Measurements from ENCODE around the gene TGFBR3L. TPM values are rescaled to one million over a fixed set of nuclear protein-coding genes. Genes with fewer than 3 reads are reported as not detected.
"Not testable (repeated sequence)": the region's sequence is repeated elsewhere in the genome, so short reads cannot be mapped to it uniquely, and the experiment has no call there.

TGFBR3L gene
- total RNA-seq, 1 donor from 2014 or later, result not detected

GRCh38 chr19:7961082-7961481 is 46.5 kb downstream of the TGFBR3L start:
- DNase-seq, result not testable (repeated sequence)

- no peak for DNase-seq
These were observed 47.4 kb downstream of the TGFBR3L start for GRCh38 chr19:7961920-7962626.

GRCh38 chr19:7962644-7963268 is 48.1 kb downstream of the TGFBR3L start:
- DNase-seq, result no peak

GRCh38 chr19:7963566-7963965 is 48.9 kb downstream of the TGFBR3L start:
- no peak for DNase-seq

- DNase-seq, result no peak
These were observed 50.7 kb downstream of the TGFBR3L start for GRCh38 chr19:7965259-7965841.

- DNase-seq, result no peak
These were observed 51.5 kb downstream of the TGFBR3L start for GRCh38 chr19:7965921-7966665.

- DNase-seq, result no peak
These were observed 53.6 kb downstream of the TGFBR3L start for GRCh38 chr19:7968008-7968795.

Other genes starting within 250 kb of the TGFBR3L start
- gene RETN, start 245.8 kb upstream of the TGFBR3L start, total RNA-seq, result 1.5 TPM
- gene MCEMP1, start 237.7 kb upstream of the TGFBR3L start, total RNA-seq, result not detected
- 26.7 TPM for gene TRAPPC5, start 234.0 kb upstream of the TGFBR3L start, total RNA-seq
- not detected for gene FCER2, start 212.7 kb upstream of the TGFBR3L start, total RNA-seq
- gene CLEC4G, start 182.7 kb upstream of the TGFBR3L start, total RNA-seq, result not detected
- 2.7 TPM for gene CD209, start 167.3 kb upstream of the TGFBR3L start, total RNA-seq
- not detected for gene CLEC4M, start 151.6 kb upstream of the TGFBR3L start, total RNA-seq
- 16.0 TPM for gene EVI5L, start 84.6 kb upstream of the TGFBR3L start, total RNA-seq
- 0.92 TPM for gene PRR36, start 40.4 kb upstream of the TGFBR3L start, total RNA-seq
- gene LRRC8E, start 26.3 kb upstream of the TGFBR3L start, total RNA-seq, result 3.8 TPM
- gene MAP2K7, start 11.0 kb upstream of the TGFBR3L start, total RNA-seq, result 11.8 TPM
- 8.2 TPM for gene SNAPC2, start 5.5 kb downstream of the TGFBR3L start, total RNA-seq
- 0.31 TPM for gene CTXN1, start 11.3 kb downstream of the TGFBR3L start, total RNA-seq
- 68.8 TPM for gene TIMM44, start 28.8 kb downstream of the TGFBR3L start, total RNA-seq
- gene ELAVL1, start 90.8 kb downstream of the TGFBR3L start, total RNA-seq, result 60.1 TPM
- not detected for gene CCL25, start 137.9 kb downstream of the TGFBR3L start, total RNA-seq
- 13.3 TPM for gene FBN3, start 234.8 kb downstream of the TGFBR3L start, total RNA-seq